OCI-LY1 (cell line): ENCODE measurements around the gene ALDH4A1.

Experiments used
- H2AFZ ChIP-seq: fragments of 200-600 bp; sonication (generic), shearing (Covaris generic); 2 replicates; pipeline ENCODE4 v1.6.0; 2014; ENCODE audit warnings: antibody characterized with exemption, mild to moderate bottlenecking, low read length
- H3F3A ChIP-seq: fragments of 200-600 bp; sonication (generic), shearing (Covaris generic); 2 replicates; pipeline ENCODE4 v1.6.0; 2014; ENCODE audit warnings: mild to moderate bottlenecking, antibody characterized with exemption, low read length, moderate library complexity; ENCODE audit not compliant: insufficient read depth
- H3K27ac ChIP-seq: fragments of 200-600 bp; sonication (generic); 2 replicates; pipeline ENCODE4 v1.5.1; 2014; ENCODE audit warnings: low read length, mixed run types, mild to moderate bottlenecking, low read depth; ENCODE audit not compliant: poor library complexity, severe bottlenecking
- H3K27me3 ChIP-seq: fragments of 200-600 bp; sonication (generic); 2 replicates; pipeline ENCODE4 v1.6.0; 2014; ENCODE audit warnings: antibody characterized with exemption, mild to moderate bottlenecking, low read length, moderate library complexity; ENCODE audit not compliant: insufficient read depth
- H3K36me3 ChIP-seq: fragments of 200-600 bp; sonication (generic); 2 replicates; pipeline ENCODE4 v1.6.1; 2014; ENCODE audit warnings: mild to moderate bottlenecking, antibody characterized with exemption, low read length, moderate library complexity, mixed read lengths; ENCODE audit not compliant: insufficient read depth
- H3K4me1 ChIP-seq: fragments of 200-600 bp; sonication (generic); 2 replicates; pipeline ENCODE4 v1.5.1; 2014; ENCODE audit warnings: mild to moderate bottlenecking, low read length, moderate library complexity; ENCODE audit not compliant: insufficient read depth, severe bottlenecking
- H3K4me2 ChIP-seq: fragments of 200-600 bp; sonication (generic), shearing (Covaris generic); 2 replicates; pipeline ENCODE4 v1.6.1; 2014; ENCODE audit warnings: low read length
- H3K4me3 ChIP-seq: fragments of 200-600 bp; sonication (generic); 2 replicates; pipeline ENCODE4 v1.5.1; 2014; ENCODE audit warnings: low read length, low read depth, mild to moderate bottlenecking, mixed read lengths; ENCODE audit not compliant: poor library complexity, severe bottlenecking
- H3K79me2 ChIP-seq: fragments of 200-600 bp; shearing (Covaris generic); 2 replicates; pipeline ENCODE4 v1.6.1; 2016; ENCODE audit warnings: mixed run types, low read length, mixed read lengths; ENCODE audit not compliant: insufficient read depth
- H3K9ac ChIP-seq: fragments of 200-600 bp; sonication (generic), shearing (Covaris generic); 2 replicates; pipeline ENCODE4 v1.6.1; 2014; ENCODE audit warnings: mild to moderate bottlenecking, low read length, mixed read lengths
- H3K9me2 ChIP-seq: fragments of 200-600 bp; sonication (generic), shearing (Covaris generic); 2 replicates; pipeline ENCODE4 v1.6.1; 2014; ENCODE audit warnings: low read depth, mild to moderate bottlenecking, low read length, mixed read lengths
- H3K9me3 ChIP-seq: fragments of 200-600 bp; shearing (Covaris generic); 2 replicates; pipeline ENCODE4 v1.6.1; 2014; ENCODE audit warnings: low read length, mixed read lengths
- H4K20me1 ChIP-seq: fragments of 200-600 bp; sonication (generic), shearing (Covaris generic); 2 replicates; pipeline ENCODE4 v1.6.0; 2016; ENCODE audit warnings: mild to moderate bottlenecking, low read length; ENCODE audit not compliant: insufficient read depth
- CTCF ChIP-seq: fragments of 200-600 bp; sonication (generic), shearing (Covaris generic); IDR thresholded peaks from 2 replicates; pipeline ENCODE4 v1.5.1; 2017; ENCODE audit warnings: mild to moderate bottlenecking, antibody characterized with exemption, low read length, moderate library complexity, mixed read lengths
- EZH2 ChIP-seq: fragments of 200-600 bp; sonication (generic), shearing (Covaris generic); IDR thresholded peaks from 2 replicates; pipeline ENCODE4 v1.8.0; 2017; ENCODE audit warnings: borderline replicate concordance, mixed run types, mild to moderate bottlenecking, antibody characterized with exemption, low read length, moderate library complexity, mixed read lengths

The ALDH4A1 gene

DNA sequence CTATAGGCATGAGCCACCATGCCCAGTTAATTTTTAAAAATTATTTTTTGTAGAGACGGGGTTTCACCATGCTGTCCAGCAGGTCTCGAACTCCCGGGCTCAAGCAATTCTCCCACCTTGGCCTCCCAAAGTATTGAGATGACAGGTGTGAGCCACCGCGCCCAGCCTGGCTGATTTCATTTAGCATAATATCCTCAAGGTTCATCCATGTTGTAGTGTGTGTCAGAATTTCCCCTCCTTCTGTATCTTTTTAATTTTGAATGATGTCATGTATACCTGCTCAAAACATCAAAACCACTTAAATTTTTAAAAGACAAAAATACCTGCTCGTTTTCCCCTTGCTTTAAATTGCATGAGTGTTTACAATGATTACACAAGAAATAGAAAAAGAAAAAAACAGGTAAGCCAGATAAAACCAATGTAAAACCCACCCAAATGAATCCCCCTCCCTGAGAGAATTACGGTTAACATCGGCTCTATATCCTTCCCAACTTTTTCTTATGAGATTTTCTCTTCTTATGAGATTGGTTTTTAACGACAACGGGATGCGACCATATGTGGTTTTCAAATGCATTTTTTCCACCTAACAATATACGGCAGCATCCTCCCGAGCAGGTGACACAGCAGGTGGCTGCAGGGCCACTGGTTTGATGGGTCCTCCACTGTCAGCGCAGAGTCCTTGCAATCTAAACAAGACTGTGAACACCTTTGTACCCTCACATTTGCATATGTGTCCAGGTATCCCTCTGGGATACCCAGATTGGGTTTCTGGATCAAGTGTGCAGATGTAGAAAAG, 32.0 kb upstream of the ALDH4A1 start:
- Histone ChIP-seq H3K9ac (no peak overlapping the region), H3K9me2 (no peaks in the 10 kb centered on the region), H3K4me3 (no peak overlapping the region), H3K27ac (no peak overlapping the region), H3K4me2 (no peak overlapping the region), H3F3A (no peaks in the 10 kb centered on the region), H3K9me3 (no peaks in the 10 kb centered on the region), H4K20me1 (no peaks in the 10 kb centered on the region), H3K27me3 (no peaks in the 10 kb centered on the region), H3K4me1 (no peaks in the 10 kb centered on the region), H3K36me3 (no peaks in the 10 kb centered on the region), H2AFZ (no peak overlapping the region), H3K79me2 (no peaks in the 10 kb centered on the region)
- TF ChIP-seq CTCF (no peak), EZH2 (no peak)

DNA sequence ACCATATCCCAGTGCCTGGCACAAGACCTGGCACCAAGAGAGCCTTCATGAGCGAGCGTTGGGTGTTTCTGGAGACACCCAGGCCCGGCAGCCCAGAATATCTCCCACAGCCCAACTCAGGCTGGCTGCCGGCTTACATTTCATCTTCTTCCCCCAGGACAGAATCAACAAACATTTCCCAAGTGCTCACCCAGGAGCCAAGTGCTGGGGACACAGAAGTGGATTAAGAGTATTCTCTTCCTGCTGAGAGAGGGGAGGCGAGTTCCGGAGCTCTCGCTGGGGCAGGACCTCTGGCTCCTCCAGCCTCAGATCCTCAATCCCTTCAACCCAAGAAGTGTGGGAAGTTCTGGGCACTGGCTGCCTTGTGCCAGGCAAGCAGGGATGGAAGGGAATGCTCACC, 30.5 kb upstream of the ALDH4A1 start:
- Histone ChIP-seq H3K27me3 (no peaks in the 10 kb centered on the region), H3F3A (no peaks in the 10 kb centered on the region), H3K4me1 (no peaks in the 10 kb centered on the region), H3K9me3 (no peaks in the 10 kb centered on the region), H3K9me2 (no peaks in the 10 kb centered on the region), H3K79me2 (no peaks in the 10 kb centered on the region), H4K20me1 (no peaks in the 10 kb centered on the region), H3K27ac (no peak overlapping the region), H3K4me3 (no peak overlapping the region), H3K36me3 (no peaks in the 10 kb centered on the region), H2AFZ (no peak overlapping the region), H3K9ac (no peak overlapping the region), H3K4me2 (no peak overlapping the region)
- TF ChIP-seq CTCF (no peak), EZH2 (no peak)

DNA sequence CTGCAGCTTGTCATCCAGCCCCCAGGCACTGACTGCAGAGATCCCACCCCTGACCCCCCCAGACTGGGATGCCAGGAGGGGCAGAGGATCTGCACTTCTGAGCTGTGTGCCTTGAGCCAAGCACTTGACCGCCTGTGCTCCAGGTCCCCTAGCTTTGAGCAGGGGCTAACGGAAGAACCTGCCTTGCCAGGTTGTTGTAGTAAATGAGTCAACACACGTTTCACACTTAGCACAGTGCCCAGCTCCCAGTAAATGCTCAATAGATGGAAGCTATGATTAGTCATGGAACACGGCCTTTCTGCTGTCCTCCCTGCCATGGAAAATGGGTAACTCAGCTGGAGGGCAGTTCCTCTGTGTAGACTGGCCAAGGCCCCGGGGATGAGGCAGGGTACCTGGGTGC, 30.0 kb upstream of the ALDH4A1 start:
- no peak for TF ChIP-seq CTCF
- TF ChIP-seq EZH2 = no peak
- Histone ChIP-seq H3K79me2 (no peaks in the 10 kb centered on the region), H3K27ac (no peak overlapping the region)

More for the DNA sequence above, 30.0 kb upstream of the ALDH4A1 start:
- no peaks in the 10 kb centered on the region for H3K27me3 ChIP-seq
- H3K4me3 ChIP-seq = no peak overlapping the region
- H3K9me2 ChIP-seq = no peaks in the 10 kb centered on the region
- H3K9me3 ChIP-seq = no peaks in the 10 kb centered on the region
- peaks cover 3% of the 10 kb centered on the region for H3K4me1 ChIP-seq
- H3K4me2 ChIP-seq = no peak overlapping the region
- no peaks in the 10 kb centered on the region for H4K20me1 ChIP-seq
- no peaks in the 10 kb centered on the region for H3K36me3 ChIP-seq
- no peak overlapping the region for H2AFZ ChIP-seq
- H3K9ac ChIP-seq = no peak overlapping the region
- H3F3A ChIP-seq = no peaks in the 10 kb centered on the region
